Astrocyte of the cerebellum (primary cell): ENCODE measurements around the gene AGAP1.

Experiments used
- DNase-seq: peaks from one replicate; pipeline ENCODE4 v3.0.0-alpha.2; 2011; ENCODE audit warnings: low read depth
- H3K4me3 ChIP-seq: 2 replicates; pipeline ENCODE4 v1.5.1; 2011; ENCODE audit warnings: mild to moderate bottlenecking, low read depth, low read length, moderate library complexity
- CTCF ChIP-seq: IDR thresholded peaks from 2 replicates; pipeline ENCODE4 v1.5.1; 2012; ENCODE audit warnings: low read length, low read depth, moderate library complexity, mild to moderate bottlenecking; ENCODE audit errors: missing control alignments
- in situ Hi-C: cut with HindIII; loops from 2 replicates; pipeline ENCODE4 v1.10.0; 2017; ENCODE audit warnings: low sequenced_read_pairs

AGAP1 gene

GRCh38 chr2:235723811-235724465 lies 230.1 kb downstream of the AGAP1 start:
- no peak overlapping the region for H3K4me3 ChIP-seq
- in situ Hi-C loops, result no loop called here
- no peak for TF ChIP-seq CTCF
- no peak for DNase-seq

- in situ Hi-C loops, result no loop called here
- H3K4me3 ChIP-seq, result no peak overlapping the region
- DNase-seq, result no peak
- TF ChIP-seq CTCF, result no peak
Measured at GRCh38 chr2:235725016-235725489, 231.2 kb downstream of the AGAP1 start.

- DNase-seq, result no peak
- in situ Hi-C loops, result no loop called here
- TF ChIP-seq CTCF, result no peak
- no peak overlapping the region for H3K4me3 ChIP-seq
Measured at GRCh38 chr2:235725841-235726240, 232.0 kb downstream of the AGAP1 start.

- in situ Hi-C loops, result no loop called here
- H3K4me3 ChIP-seq, result no peak overlapping the region
- no peak for DNase-seq
- no peak for TF ChIP-seq CTCF
Measured at GRCh38 chr2:235726554-235726953, 232.7 kb downstream of the AGAP1 start.

- in situ Hi-C loops, result no loop called here
- TF ChIP-seq CTCF, result no peak
- no peak overlapping the region for H3K4me3 ChIP-seq
- DNase-seq, result no peak
Measured at GRCh38 chr2:235727174-235727573, 233.3 kb downstream of the AGAP1 start.

GRCh38 chr2:235727891-235728799 lies 234.3 kb downstream of the AGAP1 start:
- in situ Hi-C loops, result no loop called here
- TF ChIP-seq CTCF, result no peak
- H3K4me3 ChIP-seq, result no peak overlapping the region
- DNase-seq, result no peak
